HG03066 (cell line): ENCODE data around the gene SPTAN1.
A peak's percentile ranks its signal among the peaks of the same experiment; 100 is the strongest.
"Not testable (repeated sequence)": the region's sequence is repeated elsewhere in the genome, so short reads cannot be mapped to it uniquely, and the experiment has no call there.

Experiments used
- ATAC-seq: cut with Tn5 transposase; IDR thresholded peaks from one replicate; pipeline ENCODE4 v1.9.1; 2021; ENCODE audit warnings: low read depth; ENCODE audit not compliant: unreplicated experiment

Gene SPTAN1

GRCh38 chr9:128552153-128552743 lies at the start of gene SPTAN1:
Gene SPTAN1 (plus strand): TSS chr9:128552587. CDS start chr9:128566741, 14,154 bp downstream.
- peak; percentile 66 for ATAC-seq

- not testable (repeated sequence) for ATAC-seq
These were observed 49.0 kb upstream of the SPTAN1 start for GRCh38 chr9:128503415-128503825.

GRCh38 chr9:128503870-128504269 lies 48.5 kb upstream of the SPTAN1 start:
- no peak for ATAC-seq

- peak; percentile 80 for ATAC-seq
These were observed 47.6 kb upstream of the SPTAN1 start, which contains the start of gene GLE1 for GRCh38 chr9:128504485-128505413. Gene GLE1 (plus strand): TSS chr9:128504719. CDS start chr9:128504806, 87 bp downstream.

GRCh38 chr9:128505414-128505765 lies 47.0 kb upstream of the SPTAN1 start:
- no peak for ATAC-seq

- ATAC-seq, result not testable (repeated sequence)
These were observed 46.5 kb upstream of the SPTAN1 start for GRCh38 chr9:128505906-128506305.

GRCh38 chr9:128512820-128513219 lies 39.6 kb upstream of the SPTAN1 start:
- no peak for ATAC-seq

GRCh38 chr9:128521956-128522355 lies 30.4 kb upstream of the SPTAN1 start:
- no peak for ATAC-seq

GRCh38 chr9:128523199-128523925 lies 29.0 kb upstream of the SPTAN1 start:
- no peak for ATAC-seq

GRCh38 chr9:128526720-128527119 lies 25.7 kb upstream of the SPTAN1 start:
- no peak for ATAC-seq

GRCh38 chr9:128528445-128529160 lies 23.8 kb upstream of the SPTAN1 start:
- ATAC-seq, result no peak

GRCh38 chr9:128529191-128529590 lies 23.2 kb upstream of the SPTAN1 start:
- ATAC-seq, result no peak

- ATAC-seq, result no peak
These were observed 19.8 kb upstream of the SPTAN1 start for GRCh38 chr9:128532581-128532980.

- ATAC-seq, result no peak
These were observed 11.6 kb upstream of the SPTAN1 start for GRCh38 chr9:128540634-128541360.

GRCh38 chr9:128546504-128546903 lies 5.9 kb upstream of the SPTAN1 start:
- no peak for ATAC-seq

- no peak for ATAC-seq
These were observed 3.5 kb upstream of the SPTAN1 start for GRCh38 chr9:128548876-128549275.

- no peak for ATAC-seq
These were observed 2.2 kb upstream of the SPTAN1 start for GRCh38 chr9:128550226-128550625.

- ATAC-seq, result no peak
These were observed 1.4 kb upstream of the SPTAN1 start for GRCh38 chr9:128550770-128551656.

- no peak for ATAC-seq
These were observed 682 bp upstream of the SPTAN1 start for GRCh38 chr9:128551657-128552152.
